DND-41 (cell line): ENCODE results near the gene CATSPER4.
A peak's percentile ranks its signal among the peaks of the same experiment; 100 is the strongest.

Source experiments
- ATAC-seq: fragments of 200-7000 bp; cut with Tn5 transposase; 3 replicates; pipeline ENCODE4 v1.9.1; 2021; ENCODE audit warnings: low read depth; ENCODE audit not compliant: insufficient read depth
- DNase-seq: peaks from one replicate; pipeline ENCODE4 v3.0.0-alpha.2; 2020
- H2AFZ ChIP-seq: 2 replicates; pipeline ENCODE4 v1.6.0; 2012; ENCODE audit warnings: low read depth, low read length
- H3K27ac ChIP-seq: 2 replicates; pipeline ENCODE4 v1.5.1; 2012; ENCODE audit warnings: low read length, inconsistent platforms
- H3K27me3 ChIP-seq: fragments of 200-600 bp; sonication (generic); 2 replicates; pipeline ENCODE4 v1.6.0; 2012; ENCODE audit warnings: low read length, mild to moderate bottlenecking, inconsistent platforms; ENCODE audit not compliant: insufficient read depth, poor library complexity
- H3K36me3 ChIP-seq: 2 replicates; pipeline ENCODE4 v1.5.1; 2012; ENCODE audit warnings: low read length, inconsistent platforms; ENCODE audit not compliant: insufficient read depth
- H3K4me1 ChIP-seq: 2 replicates; pipeline ENCODE4 v1.5.1; 2012; ENCODE audit warnings: mild to moderate bottlenecking, low read length; ENCODE audit not compliant: insufficient read depth
- H3K4me2 ChIP-seq: 2 replicates; pipeline ENCODE4 v1.6.0; 2012; ENCODE audit warnings: mild to moderate bottlenecking, moderate library complexity, low read length, inconsistent platforms; ENCODE audit not compliant: insufficient read depth
- H3K4me3 ChIP-seq, 2 experiments: fragments of 200-600 bp in 1 of 2; shearing (Covaris generic) in 1 of 2; 2 replicates each; pipeline ENCODE4 v1.5.1; 2012 to 2016; ENCODE audit warnings: inconsistent platforms in 2 of 2, low read length in 2 of 2, mild to moderate bottlenecking in 2 of 2, low read depth in 1 of 2, moderate library complexity in 1 of 2
- H3K79me2 ChIP-seq: 2 replicates; pipeline ENCODE4 v1.6.0; 2012; ENCODE audit warnings: low read length, inconsistent platforms; ENCODE audit not compliant: insufficient read depth
- H3K9ac ChIP-seq: 2 replicates; pipeline ENCODE4 v1.6.0; 2012; ENCODE audit warnings: low read depth, mild to moderate bottlenecking, inconsistent platforms, low read length, moderate library complexity
- H3K9me3 ChIP-seq: 2 replicates; pipeline ENCODE4 v1.5.1; 2012; ENCODE audit warnings: low read length, moderate library complexity, mild to moderate bottlenecking, inconsistent platforms; ENCODE audit not compliant: insufficient read depth, severe bottlenecking
- H4K20me1 ChIP-seq: 2 replicates; pipeline ENCODE4 v1.6.0; 2012; ENCODE audit warnings: low read length; ENCODE audit not compliant: insufficient read depth
- CTCF ChIP-seq: IDR thresholded peaks from 2 replicates; pipeline ENCODE4 v1.5.1; 2012; ENCODE audit warnings: borderline replicate concordance, low read length, moderate library complexity, mild to moderate bottlenecking; ENCODE audit not compliant: poor library complexity, severe bottlenecking; ENCODE audit errors: extremely low read depth
- EZH2 ChIP-seq: IDR thresholded peaks from 3 replicates; pipeline ENCODE4 v1.6.1; 2012; ENCODE audit warnings: borderline replicate concordance, low read depth, mild to moderate bottlenecking, moderate library complexity, low read length, inconsistent platforms; ENCODE audit not compliant: severe bottlenecking

The CATSPER4 gene

GRCh38 chr1:26161415-26162219, 28.8 kb upstream of the CATSPER4 start:
- Histone ChIP-seq H3K27ac (no peak overlapping the region), H3K79me2 (no peaks in the 10 kb centered on the region), H4K20me1 (no peaks in the 10 kb centered on the region), H3K27me3 (peaks cover 39% of the 10 kb centered on the region), H3K4me1 (peaks cover 9% of the 10 kb centered on the region), H3K9me3 (no peaks in the 10 kb centered on the region), H2AFZ (no peak overlapping the region), H3K9ac (no peak overlapping the region), H3K4me3 (no peak overlapping the region), H3K4me2 (no peak overlapping the region), H3K36me3 (no peaks in the 10 kb centered on the region)
- DNase-seq (no peak), ATAC-seq (no peak)
- no peak for TF ChIP-seq EZH2
- no peak for TF ChIP-seq CTCF

GRCh38 chr1:26162220-26162709, 28.1 kb upstream of the CATSPER4 start:
- Histone ChIP-seq H3K27ac (no peak overlapping the region), H3K4me2 (no peak overlapping the region), H3K27me3 (peaks cover 41% of the 10 kb centered on the region), H3K36me3 (no peaks in the 10 kb centered on the region), H3K4me3 (no peak overlapping the region), H3K9me3 (no peaks in the 10 kb centered on the region), H3K4me1 (peaks cover 5% of the 10 kb centered on the region), H4K20me1 (no peaks in the 10 kb centered on the region), H3K79me2 (no peaks in the 10 kb centered on the region), H3K9ac (no peak overlapping the region), H2AFZ (no peak overlapping the region)
- DNase-seq (no peak), ATAC-seq (no peak)
- no peak for TF ChIP-seq EZH2
- TF ChIP-seq CTCF = no peak

GRCh38 chr1:26163684-26164035, 26.7 kb upstream of the CATSPER4 start:
- H3K4me2 ChIP-seq = peak overlapping the region; percentile 62

More at GRCh38 chr1:26163684-26164035, 26.7 kb upstream of the CATSPER4 start:
- no peaks in the 10 kb centered on the region for H3K9me3 ChIP-seq
- DNase-seq (no peak), ATAC-seq (no peak)
- no peaks in the 10 kb centered on the region for H3K36me3 ChIP-seq
- peak overlapping the region in 1 of 2 experiments; percentile 39; a peak in 1 of 4 replicates for H3K4me3 ChIP-seq
- H2AFZ ChIP-seq = peak overlapping the region; percentile 50
- peaks cover 5% of the 10 kb centered on the region for H3K4me1 ChIP-seq
- no peak overlapping the region for H3K27ac ChIP-seq
- H3K9ac ChIP-seq = peak overlapping the region; percentile 26; the same call in 1 of the 2 replicates
- no peaks in the 10 kb centered on the region for H3K79me2 ChIP-seq
- no peaks in the 10 kb centered on the region for H4K20me1 ChIP-seq
- peaks cover 37% of the 10 kb centered on the region for H3K27me3 ChIP-seq
- no peak for TF ChIP-seq CTCF
- TF ChIP-seq EZH2 = no peak
